ENCODE data around the gene CFAP299. TPM values are rescaled to one million over a fixed set of nuclear protein-coding genes. Genes with fewer than 3 reads are reported as not detected.

The CFAP299 gene
- total RNA-seq, 4 donors from 2014 or later = 1.2 TPM; not detected in 3

GRCh38 chr4:80709082-80709869, 373.7 kb downstream of the CFAP299 start:
- no peak overlapping the region for H3K4me3 ChIP-seq
- no peaks in the 10 kb centered on the region for H3K36me3 ChIP-seq
- no peaks in the 10 kb centered on the region for H3K9me3 ChIP-seq
- intact Hi-C loops (cut with DNase I; ENCODE audit: low total_unique reads) = no loop called here
- H3K27me3 ChIP-seq = no peaks in the 10 kb centered on the region
- TF ChIP-seq, protein P1, sequence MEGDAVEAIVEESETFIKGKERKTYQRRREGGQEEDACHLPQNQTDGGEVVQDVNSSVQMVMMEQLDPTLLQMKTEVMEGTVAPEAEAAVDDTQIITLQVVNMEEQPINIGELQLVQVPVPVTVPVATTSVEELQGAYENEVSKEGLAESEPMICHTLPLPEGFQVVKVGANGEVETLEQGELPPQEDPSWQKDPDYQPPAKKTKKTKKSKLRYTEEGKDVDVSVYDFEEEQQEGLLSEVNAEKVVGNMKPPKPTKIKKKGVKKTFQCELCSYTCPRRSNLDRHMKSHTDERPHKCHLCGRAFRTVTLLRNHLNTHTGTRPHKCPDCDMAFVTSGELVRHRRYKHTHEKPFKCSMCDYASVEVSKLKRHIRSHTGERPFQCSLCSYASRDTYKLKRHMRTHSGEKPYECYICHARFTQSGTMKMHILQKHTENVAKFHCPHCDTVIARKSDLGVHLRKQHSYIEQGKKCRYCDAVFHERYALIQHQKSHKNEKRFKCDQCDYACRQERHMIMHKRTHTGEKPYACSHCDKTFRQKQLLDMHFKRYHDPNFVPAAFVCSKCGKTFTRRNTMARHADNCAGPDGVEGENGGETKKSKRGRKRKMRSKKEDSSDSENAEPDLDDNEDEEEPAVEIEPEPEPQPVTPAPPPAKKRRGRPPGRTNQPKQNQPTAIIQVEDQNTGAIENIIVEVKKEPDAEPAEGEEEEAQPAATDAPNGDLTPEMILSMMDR (IDR thresholded peaks at IDR 0.05) = no peak
- no peak for TF ChIP-seq POLR2A (IDR thresholded peaks at IDR 0.05)
- H3K4me1 ChIP-seq = no peaks in the 10 kb centered on the region
- DNase-seq = no peak
- H3K27ac ChIP-seq = no peak overlapping the region

DNA sequence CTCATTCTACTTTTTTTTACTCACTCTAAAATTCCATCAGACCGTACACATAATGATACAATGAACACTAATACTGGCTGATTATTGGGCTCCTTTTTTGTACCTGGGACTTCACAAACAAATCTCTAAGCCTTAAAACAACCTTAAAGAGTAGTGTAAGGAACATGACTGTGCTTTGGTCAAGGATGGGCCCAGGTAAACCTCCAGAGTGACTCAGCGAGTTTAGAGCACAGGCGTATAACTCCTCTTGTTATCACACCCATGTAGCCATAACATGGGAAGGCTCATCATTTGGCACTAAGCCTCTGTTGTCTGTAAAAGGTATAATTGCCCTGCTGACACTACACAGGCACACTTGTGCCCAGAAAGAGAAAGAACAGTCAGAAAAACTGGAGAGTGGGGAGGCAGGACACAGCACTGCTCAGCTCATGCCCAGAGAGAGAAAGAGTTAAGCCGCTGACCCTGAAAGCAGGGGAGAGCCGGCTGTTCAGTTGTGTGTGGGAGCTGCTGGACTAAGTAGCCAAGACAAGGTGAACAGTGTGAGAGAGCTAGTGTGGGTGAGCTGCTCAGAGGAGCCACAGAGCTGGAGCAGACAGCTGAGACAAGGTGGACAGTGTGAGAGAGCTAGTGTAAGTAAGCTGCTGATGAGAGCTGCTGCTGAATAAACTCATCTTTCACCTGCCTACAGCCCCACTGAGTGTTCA, 375.4 kb downstream of the CFAP299 start:
- no peak for DNase-seq
- no peaks in the 10 kb centered on the region for H3K36me3 ChIP-seq
- no peaks in the 10 kb centered on the region for H3K4me1 ChIP-seq
- intact Hi-C loops (cut with DNase I; ENCODE audit: low total_unique reads) = no loop called here
- no peak overlapping the region for H3K27ac ChIP-seq
- no peak overlapping the region for H3K4me3 ChIP-seq
- no peaks in the 10 kb centered on the region for H3K27me3 ChIP-seq
- no peaks in the 10 kb centered on the region for H3K9me3 ChIP-seq
- TF ChIP-seq, protein P1 (IDR thresholded peaks at IDR 0.05) = no peak
- TF ChIP-seq POLR2A (IDR thresholded peaks at IDR 0.05) = no peak

DNA sequence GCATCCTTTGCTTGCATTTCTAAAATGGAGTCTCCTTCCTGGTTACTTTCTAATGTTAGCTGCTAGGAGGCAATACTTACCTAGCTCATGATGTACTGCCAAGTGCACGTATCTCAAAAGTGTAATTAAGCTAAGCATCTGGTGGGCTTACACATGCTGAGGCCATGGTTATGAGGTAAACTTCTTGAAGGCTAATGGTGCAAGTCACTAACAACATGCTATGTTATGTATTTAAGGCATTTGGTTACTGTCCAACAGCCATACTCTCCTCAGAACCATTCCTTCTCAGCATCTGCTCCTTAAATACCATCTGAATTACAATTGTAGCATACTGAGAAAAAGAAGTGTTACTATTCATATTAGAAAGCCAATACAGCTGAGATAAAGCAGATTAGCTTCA, 376.4 kb downstream of the CFAP299 start:
- no peaks in the 10 kb centered on the region for H3K9me3 ChIP-seq
- no peaks in the 10 kb centered on the region for H3K4me1 ChIP-seq
- no peaks in the 10 kb centered on the region for H3K36me3 ChIP-seq
- intact Hi-C loops (cut with DNase I; ENCODE audit: low total_unique reads) = no loop called here
- H3K4me3 ChIP-seq = no peak overlapping the region
- TF ChIP-seq, protein P1 (IDR thresholded peaks at IDR 0.05) = no peak
- TF ChIP-seq POLR2A (IDR thresholded peaks at IDR 0.05) = no peak
- DNase-seq = no peak
- H3K27ac ChIP-seq = no peak overlapping the region
- no peaks in the 10 kb centered on the region for H3K27me3 ChIP-seq

- DNase-seq = no peak
- H3K27me3 ChIP-seq = no peaks in the 10 kb centered on the region
- no peaks in the 10 kb centered on the region for H3K36me3 ChIP-seq
- H3K27ac ChIP-seq = no peak overlapping the region
- intact Hi-C loops (cut with DNase I; ENCODE audit: low total_unique reads) = no loop called here
- TF ChIP-seq, protein P1 (IDR thresholded peaks at IDR 0.05) = no peak
- TF ChIP-seq POLR2A (IDR thresholded peaks at IDR 0.05) = no peak
- H3K4me1 ChIP-seq = no peaks in the 10 kb centered on the region
- no peaks in the 10 kb centered on the region for H3K9me3 ChIP-seq
- no peak overlapping the region for H3K4me3 ChIP-seq
Measured at GRCh38 chr4:80713409-80713808, 377.9 kb downstream of the CFAP299 start.

- DNase-seq = no peak
- Histone ChIP-seq H3K27ac (no peak overlapping the region), H3K9me3 (peaks cover 0 to 3% of the 10 kb centered on the region in 2 donors), H3K4me3 (no peak overlapping the region), H3K27me3 (no peaks in the 10 kb centered on the region), H3K36me3 (no peaks in the 10 kb centered on the region), H3K4me1 (no peaks in the 10 kb centered on the region)
- intact Hi-C loops (cut with DNase I; ENCODE audit: low total_unique reads) = no loop called here
- TF ChIP-seq, protein P1 (IDR thresholded peaks at IDR 0.05) = no peak
- TF ChIP-seq POLR2A (IDR thresholded peaks at IDR 0.05) = no peak
Measured at GRCh38 chr4:80717204-80717603, 381.7 kb downstream of the CFAP299 start.
